Activated CD4-positive, CD25-positive, alpha-beta regulatory T cell treated with anti-CD3 and anti-CD28 coated beads, Interleukin-2, amount 50 U/mL, for 24 hours (primary cell): ENCODE measurements around the gene ATP7B.

Experiments
- ATAC-seq, 2 donors: fragments of 150-1000 bp; cut with Tn5 transposase; one replicate each; pipeline ENCODE4 v1.10.0; 2021; ENCODE audit warnings: mild to moderate bottlenecking in 1 of 2, moderate library complexity in 1 of 2

The ATP7B gene

DNA sequence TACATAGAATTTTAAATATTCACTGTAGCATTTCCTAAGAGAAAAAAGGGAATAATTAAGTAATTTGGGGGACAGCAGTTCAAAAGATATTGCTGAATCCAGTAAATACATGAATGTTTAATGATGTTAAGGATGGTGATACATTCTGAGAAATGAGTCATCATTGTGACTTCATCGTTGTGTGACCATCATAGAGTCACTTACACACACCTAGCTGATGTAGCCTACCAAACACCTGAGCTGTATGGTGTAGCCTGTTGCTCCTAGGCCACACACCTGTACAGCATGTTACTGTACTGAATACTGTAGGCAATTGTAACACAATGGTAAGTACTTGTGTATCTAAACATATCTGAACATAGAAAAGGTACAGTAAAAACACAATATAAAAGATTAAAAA lies 34.8 kb downstream of the ATP7B start:
- ATAC-seq, result peak; percentile 64 to 66

DNA sequence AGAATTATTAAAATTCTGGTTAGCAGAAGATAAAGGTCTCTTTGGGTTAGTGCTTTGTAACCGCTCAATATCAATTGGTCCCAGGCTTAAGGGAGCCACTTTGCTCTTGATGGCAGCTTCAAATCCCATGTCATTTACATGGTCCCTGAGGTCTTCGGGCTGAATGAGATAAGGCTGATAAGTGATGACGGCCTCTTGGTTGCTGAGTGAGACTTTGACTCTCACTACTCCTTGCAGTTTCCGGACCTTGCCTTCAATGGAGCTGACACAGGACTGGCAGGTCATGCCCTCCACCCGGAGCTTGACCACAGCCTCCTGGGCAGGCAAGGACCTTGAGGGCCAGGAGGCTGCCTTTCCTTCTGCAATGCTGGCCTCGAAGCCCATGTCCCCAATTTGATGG lies 36.8 kb downstream of the ATP7B start:
- no peak for ATAC-seq

DNA sequence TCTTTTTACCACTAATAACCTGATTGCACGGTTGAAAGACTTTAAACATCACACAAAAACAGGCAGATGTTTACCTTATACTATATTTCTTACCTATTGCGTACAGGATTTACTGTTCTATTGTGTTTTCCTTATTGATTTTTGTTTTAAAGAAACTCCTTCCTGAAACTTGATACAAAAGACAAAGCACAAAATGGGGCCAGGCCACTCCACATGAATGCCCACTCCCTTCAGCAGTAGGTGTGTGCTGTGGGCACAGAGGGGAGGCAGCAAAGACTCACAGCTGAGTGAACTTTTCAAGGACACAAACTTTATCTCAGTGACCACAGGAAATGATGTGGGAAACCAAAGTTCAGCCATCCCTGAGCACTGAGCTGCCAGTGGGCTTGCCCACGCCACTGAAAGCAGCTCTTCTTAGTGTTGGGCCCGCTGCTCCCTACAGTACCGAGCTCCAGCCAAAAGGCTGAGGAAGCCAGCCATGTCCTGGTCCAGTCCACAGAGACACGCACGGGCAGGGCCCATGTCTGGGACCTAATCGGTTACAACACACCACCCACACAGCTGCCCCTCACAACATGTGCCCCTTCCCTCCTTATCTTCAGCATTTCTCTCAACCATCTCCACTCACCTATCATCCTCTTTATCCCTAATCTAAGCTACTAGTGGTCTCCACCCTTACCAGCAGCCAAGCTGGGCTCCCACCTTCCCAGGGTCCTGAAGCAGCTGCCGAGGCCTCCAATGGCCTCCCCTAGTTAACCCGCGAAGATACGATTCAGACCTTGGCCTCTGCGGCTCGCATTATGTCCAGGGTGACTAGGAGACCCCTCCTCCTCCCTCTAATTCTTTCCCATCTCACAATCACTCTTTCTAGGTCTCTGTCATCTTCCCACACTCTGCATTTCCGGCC lies 39.5 kb downstream of the ATP7B start:
- no peak for ATAC-seq

DNA sequence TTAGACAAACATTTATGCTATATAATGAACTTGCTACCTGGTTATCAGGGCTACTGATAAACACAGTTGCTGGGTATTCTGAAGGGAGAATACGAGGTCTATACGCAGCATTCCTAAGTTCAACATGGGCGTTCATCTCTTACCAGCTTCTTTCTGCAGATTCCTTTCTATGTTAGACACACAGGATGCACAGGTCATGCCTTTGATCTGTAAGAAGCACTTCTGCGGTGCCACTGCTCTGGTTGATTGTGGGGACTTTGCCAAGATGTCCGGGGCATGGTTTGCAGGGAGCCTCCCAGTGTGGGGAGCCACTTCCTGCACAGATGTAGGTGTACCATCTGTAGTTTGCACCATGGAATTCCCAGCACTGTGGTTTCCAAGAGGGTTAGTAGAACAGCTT lies 40.9 kb downstream of the ATP7B start:
- ATAC-seq, result no peak

DNA sequence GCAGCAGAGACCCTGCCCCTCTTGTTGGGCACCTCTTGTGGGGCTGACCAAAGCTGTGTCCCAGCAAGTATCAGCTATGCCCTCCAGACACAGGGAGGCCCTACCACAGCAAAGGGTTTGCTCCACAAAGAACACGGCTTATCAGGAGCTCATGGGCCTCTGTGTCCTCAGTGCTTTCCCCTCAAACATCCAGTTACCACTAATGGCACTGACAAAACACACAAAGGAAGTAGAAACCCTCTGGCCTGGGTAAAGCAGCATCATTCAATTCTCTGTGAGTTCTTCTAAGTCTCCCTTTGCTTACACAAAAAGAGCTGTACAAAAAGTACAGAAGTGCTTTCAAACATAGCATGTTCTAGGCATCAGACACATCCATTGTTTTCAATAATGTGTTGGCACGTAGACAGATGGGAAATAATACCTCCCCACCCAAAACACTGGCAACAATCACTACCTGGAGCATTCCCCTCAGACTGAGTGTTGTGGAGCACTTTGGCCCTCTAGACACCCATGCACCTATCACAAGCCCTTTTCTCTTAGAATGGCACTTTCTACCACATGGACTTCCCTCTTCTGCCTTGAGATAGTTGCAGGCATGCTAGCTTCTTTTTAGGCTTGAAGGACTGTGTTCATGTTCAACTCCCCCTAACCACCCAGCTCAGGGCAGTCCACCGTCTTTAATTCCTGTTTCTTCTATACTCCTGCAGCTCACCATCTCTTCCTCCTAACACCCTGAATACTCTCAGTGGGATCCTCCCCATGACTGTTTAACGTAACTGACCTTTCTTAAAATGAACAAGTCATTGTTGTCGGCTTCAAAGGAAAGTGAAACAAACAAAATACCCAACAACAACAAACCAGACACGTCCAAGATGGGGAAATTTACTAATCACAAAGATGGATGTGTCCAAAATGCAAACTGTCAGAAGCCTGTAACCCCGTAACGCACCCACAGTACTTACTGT lies 43.5 kb downstream of the ATP7B start:
- ATAC-seq, result no peak

DNA sequence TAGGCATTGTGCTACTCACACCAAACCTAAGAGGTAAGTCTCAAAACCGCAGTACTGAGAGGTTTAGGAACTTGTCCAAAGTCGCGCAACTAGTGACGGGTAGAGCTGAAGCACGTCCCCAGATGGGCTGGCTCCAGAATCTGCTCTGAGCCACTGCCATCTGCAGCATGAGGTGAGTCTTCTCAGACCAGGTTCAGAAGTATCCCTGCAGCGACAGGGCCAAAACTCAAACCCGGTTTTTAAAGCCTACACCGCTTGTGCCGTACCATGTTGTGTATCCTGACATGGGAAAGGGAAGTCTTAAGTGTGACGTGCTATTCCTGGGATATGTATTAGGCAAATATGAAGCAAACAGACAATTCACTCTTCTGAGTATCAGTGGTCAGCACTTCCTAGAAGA lies 45.1 kb downstream of the ATP7B start:
- no peak for ATAC-seq

DNA sequence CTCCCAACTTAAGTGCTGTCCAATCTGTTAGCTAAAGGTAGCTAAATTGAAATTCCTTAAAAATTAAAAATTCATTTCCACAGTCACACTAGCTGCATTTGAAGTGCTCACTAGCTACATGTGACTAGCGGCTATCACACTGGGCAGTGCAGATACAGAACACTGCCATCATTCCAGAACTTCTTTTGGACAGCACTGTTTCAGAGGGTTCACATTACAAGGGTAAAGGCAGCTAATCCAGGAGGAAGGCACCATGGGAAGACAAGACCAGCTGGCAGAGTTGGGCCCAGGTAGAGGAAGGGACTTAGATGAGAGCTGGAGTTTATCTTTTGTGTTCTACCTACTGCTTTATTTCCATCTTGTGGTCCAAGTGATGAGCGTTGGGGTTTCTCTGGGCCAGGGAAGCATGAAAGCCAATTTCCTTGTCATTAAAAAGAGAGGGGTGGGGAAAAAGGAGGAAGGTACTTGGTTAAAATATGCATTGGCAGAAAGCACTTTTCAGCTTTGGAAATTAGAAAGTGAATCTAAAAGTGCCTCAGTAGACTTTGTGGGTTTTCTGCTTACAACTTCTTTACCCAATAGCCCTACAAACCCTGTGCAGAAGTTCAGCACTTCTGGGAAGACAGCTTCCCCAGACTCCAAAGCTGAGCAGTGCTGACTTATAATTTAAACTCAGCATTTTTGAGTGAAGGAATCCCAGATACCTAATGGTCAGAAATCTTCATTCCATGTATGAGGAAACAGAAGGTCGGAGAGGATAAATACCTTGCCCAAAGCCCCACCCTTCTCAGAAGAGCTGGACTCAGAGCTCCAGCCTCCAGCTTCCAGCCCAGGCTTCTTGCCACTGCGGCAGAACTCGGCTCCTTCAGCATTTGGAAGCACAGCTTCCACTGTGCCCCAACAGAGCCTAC lies 49.5 kb downstream of the ATP7B start:
- ATAC-seq, result no peak

DNA sequence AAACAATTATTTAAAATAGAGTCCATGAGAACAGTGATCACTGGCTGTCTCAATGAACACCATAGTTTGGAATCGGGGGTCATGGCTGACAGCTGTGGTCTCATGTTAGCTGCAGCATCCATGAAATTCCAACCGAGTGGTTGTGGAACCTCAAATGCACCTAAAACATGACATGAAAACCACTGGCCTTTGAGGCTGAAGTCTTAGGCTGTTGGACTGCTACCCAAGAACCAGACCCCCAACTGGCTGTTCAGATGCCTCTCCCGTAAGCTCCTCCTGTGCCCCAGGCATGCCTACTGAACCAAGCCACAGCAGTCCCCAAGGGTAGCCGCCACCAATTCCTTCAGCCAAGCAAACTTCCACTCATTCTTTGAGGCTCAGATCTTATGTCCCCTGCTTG lies 50.5 kb downstream of the ATP7B start:
- ATAC-seq, result no peak

DNA sequence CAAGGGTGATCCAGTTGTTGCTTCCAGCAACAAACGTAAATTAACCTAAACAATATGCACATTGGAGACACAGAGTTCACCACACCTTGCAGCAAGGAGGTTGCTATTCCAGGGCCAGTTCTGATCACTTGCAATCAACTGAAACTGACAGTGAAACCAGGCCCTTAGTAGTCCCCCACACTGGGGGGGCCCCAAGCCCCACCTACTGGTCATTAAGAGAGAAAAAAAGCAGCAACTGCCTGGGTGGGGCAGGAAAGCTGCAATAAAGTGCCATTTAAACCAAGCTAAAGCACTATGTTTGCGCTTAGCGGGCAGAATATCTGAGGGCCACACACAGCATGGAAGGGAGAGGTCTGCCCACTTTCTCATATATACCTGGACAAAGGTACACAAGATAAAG lies 51.5 kb downstream of the ATP7B start:
- peak in 1 of 2 donors; percentile 51 for ATAC-seq

DNA sequence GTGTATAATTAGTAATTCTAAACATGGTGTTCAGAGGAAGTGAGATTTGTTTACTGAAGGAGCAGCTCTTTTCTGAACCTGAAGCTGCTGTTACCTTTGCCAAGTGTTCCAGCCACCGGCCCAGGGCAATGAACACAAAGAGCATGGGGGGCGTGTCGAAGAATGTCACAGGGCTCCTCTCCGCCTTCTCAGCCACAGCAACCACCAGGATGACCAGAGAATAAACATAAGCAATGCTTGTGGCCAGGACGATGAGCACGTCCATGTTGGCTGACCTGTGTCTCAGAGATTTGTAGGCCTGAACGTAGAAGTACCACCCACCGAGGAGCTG lies 53.1 kb downstream of the ATP7B start:
- no peak for ATAC-seq

DNA sequence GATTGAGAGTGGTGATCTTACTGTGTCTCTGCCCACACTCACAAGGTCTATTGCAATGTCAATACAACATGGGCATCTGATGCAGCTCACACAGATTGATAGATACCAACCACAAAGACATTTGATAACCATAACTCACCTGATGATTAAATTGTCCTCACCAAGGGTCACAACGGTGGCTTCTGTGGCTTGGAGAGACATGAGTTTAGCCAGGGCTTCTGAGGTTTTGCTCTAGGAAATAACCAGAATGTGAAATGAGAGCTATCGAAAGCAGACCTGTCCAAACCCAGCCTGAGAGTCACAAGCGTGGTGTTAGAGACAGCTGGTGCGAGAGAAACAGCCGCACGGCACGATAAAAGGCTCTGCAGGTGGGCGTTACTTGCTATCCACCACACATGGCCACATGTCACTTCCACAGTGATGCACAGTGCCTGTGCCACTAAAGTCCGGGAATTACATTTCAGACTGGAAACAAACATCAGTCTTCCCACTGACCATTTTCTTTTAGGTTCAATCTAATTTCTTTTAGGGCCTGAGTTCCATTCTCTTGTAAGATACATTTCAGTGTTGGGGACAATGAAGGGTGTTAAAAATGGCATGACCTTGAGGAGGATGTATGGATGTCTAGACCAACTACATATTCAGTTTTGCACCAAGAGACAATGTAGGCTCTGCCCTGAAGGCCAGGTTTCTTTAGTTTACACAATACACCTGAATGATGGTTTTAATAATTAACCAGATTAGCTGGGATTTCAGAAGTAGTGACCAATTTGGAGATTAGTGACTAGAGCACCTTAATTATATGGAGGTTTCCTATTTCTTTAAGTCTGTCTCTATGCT lies 53.7 kb downstream of the ATP7B start:
- peak in 1 of 2 donors; percentile 34 for ATAC-seq

DNA sequence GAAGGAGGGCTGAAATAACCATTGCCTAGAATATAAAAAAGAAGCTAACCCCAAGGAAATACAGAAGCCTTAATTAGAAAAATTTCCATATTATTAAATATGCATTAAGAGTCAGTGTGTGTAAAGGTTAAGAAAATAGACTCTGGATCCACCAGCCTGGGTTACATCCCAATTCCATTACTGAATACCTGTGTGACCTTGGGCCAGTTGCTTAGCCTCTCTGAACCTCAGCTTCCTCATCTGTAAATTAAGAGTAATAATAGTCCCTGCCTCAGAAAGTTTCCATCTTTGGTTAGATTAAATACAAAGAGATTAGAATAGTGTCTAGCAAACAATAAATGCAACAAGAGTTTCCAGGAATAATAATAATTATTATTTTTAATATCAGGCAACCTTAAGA lies 54.5 kb downstream of the ATP7B start:
- ATAC-seq, result no peak

DNA sequence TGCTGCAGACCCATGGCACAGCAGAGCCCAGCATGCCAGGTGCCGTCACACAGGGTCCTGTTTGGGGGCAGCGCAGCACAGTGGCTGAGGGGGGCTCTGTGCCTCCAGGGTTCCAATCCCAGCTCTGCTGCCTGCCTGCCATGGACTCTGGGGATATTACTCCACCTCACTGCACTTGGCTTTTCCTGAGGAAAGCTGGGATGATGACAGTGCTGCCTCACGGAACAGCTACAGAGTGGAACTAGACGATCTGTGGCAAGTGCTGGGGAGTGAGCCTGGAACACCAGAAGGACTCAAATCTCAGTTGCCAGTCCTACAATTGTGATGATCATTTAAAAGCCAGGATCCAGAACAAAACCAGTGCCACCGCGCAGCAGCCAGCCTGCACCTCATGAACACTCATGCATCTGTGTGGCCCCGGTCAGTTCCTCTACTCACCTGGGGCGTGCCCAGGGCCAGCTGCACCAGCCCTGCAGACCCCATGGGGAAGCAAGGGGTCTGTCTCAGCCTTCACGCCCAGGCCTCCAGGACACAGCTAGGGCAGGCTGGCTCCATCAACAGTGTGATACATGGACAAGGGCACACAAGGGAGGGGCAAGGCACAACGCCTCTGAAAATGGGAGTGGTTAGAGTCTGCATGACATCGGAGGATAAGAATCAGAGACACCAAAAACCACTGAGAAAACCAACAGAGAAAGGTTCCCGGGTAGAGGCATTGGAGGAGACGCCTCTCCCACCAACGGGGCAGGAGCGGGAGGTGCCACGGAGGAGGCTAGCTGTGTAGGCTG lies 55.2 kb downstream of the ATP7B start:
- no peak for ATAC-seq

DNA sequence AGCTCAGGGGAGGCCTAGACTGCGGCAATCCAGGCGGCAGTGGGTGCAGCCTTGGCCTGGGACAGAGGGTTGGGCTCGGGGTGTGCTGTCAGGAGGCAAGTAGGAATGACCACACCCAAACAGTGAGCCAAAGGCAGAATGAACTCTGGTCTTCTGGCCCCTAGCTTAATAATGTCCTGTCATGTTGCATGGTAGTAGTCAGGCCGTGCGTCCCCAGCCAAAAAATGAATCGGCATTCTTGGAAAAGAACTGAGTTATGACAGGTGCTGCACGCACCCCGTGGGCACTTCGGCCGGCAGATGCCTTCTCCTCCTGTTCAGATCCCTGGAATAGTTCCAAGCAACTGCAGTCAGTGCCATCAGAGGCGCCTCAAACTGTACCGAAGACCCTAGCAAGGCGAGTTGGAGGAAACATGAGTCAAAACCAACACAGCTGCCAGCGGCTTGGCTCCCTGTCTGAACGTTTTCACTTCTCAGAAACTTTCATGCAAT lies 55.9 kb downstream of the ATP7B start:
- no peak for ATAC-seq

DNA sequence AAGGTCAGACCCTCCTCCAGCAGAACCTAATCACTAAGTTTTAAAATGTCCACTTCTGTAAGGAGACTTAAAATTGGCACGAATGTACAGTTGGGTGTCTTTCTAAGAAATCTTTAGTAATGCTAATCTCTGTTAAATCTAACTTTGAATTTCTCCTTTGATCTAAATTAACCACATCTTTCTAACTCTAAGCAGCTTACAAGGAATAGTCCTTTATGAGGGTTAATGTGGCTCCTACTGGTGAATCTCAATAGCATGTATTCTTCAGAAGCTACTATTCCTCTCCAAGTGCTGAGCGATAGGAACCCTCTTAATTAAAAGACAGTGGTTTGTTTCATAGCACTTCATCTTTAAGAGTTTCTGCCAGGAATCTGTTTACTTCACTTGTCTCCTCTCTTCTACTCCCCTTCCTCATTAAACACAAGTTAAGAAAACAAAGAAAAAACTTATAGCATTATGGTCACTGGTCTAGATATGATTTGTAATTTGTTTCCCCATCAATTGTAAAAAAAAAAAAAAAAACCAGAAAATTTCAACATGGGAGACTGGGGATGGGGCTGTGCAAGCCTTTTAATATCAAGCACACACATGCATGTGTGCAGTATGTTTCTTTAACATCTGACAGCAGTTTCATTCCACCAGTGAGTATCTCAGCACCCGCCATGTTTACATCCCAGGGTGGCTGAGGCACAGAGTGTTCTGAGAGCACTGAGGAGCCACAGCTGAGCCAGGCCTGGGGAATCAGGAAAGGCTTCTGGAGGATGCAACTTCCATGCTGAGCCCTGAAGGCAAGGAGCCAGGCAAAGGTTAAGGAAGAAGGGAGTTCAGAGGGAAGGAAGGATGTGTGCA lies 57.7 kb downstream of the ATP7B start:
- no peak for ATAC-seq

DNA sequence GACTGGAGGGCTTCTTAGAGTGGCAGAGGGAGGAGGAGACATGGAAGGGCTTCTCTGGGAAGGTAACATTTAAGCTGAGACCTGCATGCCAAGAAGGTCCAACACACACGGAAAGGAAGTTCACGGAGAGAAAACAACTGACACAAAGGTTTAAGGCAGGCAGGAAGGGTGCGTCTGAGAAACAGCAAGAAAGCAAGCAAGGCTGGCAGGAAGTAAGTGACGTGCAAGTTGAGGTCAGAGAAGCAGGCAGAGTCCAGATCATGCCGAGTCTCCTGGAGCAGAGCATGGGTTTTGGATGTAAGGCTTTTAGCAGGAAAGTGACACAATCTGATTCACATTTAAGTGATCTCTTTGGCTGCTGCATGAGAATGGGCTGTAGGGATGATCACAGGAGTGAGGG lies 60.5 kb downstream of the ATP7B start:
- peak in 1 of 2 donors; percentile 41 for ATAC-seq

DNA sequence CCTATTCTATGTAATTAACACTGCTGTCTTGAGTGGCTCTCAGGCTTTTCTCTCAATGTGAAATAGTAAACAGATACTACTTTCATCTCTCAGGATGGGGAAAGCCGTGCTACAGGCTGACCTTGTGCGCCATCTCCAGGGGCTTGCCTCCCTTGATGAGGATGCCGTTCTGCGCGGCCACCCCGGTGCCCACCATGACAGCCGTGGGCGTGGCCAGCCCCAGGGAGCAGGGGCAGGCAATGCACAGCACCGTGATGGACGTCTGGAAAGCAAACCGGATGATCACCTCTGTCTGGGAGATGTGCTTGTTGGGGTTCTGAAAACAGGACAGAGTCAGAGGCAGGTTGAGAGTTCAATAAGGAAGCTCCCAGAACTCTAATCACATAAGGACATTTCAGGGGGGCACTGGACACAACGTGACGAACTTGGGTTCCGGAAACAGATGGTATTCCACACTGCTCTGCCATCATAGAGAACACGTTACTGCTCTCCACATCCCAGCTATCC lies 65.0 kb downstream of the ATP7B start:
- no peak for ATAC-seq

DNA sequence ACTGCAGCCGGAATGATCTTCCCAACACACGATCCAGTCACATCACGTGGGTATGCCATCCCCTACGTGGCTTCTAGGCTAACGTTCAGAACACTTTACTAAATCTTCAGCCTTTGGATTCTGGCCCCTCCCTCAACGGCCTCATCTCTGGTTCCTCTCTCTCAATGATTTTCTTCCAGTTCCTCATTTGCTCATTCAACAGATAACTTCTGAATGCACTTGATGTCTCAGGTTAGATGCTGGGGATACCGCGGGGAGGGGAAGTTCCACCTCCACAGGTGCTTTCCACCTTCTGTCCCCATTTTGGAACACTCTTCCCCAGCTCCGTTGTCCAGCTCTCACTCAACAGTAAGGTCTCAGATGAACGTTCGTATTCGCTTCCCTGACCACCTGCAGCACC lies 66.1 kb downstream of the ATP7B start:
- peak in 1 of 2 donors; percentile 24 for ATAC-seq

DNA sequence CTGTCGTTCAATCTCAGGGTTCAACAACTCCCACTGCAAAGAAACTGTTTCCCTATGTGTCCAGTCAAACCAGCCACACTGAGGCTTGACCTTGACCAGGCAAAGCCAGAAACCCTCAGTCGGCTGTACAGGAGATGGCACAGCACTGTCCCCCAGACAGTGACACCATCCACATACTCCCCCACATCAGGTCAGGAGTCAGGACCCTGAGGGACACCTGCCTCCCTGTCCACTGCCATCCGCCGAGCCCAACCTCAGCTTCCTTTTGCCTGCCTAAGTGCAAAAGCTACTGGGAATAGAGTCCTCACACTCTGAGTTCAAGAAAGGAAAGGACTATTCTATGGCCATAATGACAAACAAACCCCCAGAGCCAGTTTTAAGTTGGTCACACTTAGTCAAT lies 66.8 kb downstream of the ATP7B start:
- ATAC-seq, result no peak

DNA sequence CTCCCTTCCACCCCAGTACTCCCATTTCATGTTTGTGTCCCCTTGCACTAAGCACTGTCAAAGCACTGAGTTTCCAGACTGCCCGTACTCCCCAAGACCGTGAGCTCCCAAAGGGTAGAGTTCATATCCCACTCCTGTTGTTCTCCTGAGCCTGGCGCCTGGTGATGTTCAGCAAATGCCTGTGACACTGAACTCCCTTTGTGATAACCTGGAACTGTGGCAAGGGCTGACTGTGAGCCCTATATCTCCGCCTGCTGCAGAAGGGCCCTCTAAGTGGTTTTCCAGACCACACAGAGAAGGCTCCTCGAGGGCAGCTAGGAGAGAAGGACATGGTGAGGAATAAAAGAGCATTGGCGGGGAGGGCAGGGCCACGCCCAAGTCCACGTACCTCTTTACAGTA lies 67.5 kb downstream of the ATP7B start:
- ATAC-seq, result no peak
